HG03045 (cell line): ENCODE measurements around the gene FTO.

Source experiments
- ATAC-seq: cut with Tn5 transposase; IDR thresholded peaks from one replicate; pipeline ENCODE4 v1.9.1; 2021; ENCODE audit warnings: mild to moderate bottlenecking, moderate library complexity; ENCODE audit not compliant: unreplicated experiment

Gene FTO

DNA sequence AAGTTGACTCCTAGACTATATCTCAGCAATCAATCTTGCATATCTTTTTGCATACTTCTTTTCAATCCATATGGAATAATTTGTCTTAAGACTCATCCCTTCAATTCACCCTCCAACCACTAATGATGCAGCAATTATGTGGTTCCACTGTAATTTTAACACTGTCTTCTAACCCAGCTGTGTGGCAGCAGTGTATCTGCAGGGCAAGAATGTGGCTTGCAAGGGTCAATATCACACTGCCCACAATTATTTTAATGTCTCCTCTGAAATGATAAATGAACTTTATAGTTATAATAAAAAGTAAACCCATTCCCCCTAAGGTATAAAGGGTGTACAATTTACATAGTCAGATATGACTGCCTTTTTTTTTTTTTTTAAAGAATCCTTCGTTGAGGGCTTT is 48.6 kb downstream of the FTO start:
- ATAC-seq: no peak

DNA sequence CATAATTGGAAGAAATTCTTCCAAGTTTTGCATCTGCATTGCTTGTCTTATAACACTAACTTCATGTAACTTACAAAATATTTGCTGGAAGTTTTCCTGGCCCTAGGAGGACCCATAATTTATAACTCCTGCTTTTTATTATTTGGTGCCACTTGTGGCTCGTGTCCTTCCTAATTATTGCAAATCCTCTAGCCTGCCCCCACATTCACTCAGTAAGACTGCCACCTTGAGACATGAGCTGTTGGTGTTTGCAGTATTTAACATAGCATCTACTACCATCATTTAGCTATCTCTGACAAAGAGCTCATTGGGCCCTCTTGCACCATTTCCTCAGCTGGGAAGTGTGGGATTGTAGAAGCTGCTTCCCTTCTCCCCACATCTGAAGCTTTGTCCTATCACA is 49.5 kb downstream of the FTO start:
- no peak for ATAC-seq

DNA sequence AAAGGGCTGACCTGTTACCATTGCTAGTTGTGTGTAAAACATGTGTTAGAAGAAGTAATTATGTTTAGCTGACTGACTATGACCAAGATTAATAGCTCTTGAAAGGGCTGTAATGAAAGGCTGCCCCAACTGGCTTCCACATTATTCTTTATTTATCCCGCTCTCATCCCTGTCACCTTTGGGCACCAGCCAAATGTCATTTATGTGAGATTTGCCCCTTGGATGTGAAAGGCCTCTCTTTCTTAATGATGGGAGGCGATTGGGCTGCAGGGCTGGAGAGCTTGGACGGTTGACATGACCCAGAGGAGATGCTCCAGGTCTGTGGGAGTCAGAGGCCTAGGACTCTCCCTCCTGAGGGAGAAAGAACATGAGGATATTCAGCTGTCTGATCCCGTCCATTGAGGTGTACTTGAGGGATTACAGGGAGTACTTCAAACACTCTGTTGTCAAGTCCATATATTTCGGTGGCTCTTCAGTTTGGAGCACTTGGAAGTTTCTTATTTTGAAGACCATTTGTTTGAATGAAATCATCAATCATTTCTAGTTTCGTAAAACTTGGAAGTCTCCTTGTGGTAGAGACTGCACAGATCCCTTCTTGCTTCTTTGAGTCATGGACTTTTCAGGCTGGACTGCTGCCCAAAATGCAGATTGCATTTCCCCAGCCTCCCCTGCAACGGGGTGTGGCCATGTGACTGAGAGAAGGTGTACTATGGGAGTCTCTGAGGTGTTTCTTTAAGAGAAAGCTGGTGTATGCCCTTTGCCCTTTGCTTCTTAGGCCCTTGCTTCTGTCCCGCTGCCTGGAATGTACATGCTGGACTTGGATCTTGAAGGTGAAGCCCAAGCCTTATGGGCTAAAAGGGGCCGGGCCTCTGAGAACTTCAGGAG is 51.3 kb downstream of the FTO start:
- ATAC-seq: no peak

DNA sequence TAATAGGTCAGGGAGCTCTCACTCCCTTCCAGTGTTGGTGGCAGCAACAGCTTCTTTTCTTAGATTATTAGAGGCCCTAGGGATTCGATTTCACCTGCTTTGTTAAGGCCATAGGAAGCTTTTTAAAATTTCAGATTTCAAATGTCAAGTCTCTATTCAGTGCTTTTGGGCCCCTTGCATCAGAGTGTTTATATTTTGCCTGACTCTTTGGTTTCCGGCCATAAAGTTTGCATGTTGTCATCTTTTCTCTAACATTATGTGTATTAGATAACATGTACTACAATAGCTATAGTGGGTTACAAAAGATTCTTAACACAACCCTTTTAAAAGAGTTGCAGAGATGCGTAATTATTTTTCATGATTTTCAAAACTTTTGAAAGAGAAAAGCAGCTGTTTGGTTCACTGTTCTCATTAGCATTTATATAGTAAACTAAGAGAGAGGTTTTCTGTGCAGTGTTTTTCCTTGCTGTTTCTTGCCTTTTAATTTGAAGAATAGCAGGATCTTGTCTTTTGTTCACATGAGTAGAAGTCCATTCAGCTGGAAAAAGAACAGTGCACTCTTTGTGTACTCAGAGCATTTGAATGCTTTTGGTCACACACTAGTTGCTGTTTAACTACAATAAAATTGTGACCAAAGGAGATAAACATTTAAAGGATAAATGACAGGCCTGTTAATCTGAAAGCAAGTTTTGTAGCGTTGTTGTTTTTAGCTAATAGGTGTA is 52.5 kb downstream of the FTO start:
- no peak for ATAC-seq

DNA sequence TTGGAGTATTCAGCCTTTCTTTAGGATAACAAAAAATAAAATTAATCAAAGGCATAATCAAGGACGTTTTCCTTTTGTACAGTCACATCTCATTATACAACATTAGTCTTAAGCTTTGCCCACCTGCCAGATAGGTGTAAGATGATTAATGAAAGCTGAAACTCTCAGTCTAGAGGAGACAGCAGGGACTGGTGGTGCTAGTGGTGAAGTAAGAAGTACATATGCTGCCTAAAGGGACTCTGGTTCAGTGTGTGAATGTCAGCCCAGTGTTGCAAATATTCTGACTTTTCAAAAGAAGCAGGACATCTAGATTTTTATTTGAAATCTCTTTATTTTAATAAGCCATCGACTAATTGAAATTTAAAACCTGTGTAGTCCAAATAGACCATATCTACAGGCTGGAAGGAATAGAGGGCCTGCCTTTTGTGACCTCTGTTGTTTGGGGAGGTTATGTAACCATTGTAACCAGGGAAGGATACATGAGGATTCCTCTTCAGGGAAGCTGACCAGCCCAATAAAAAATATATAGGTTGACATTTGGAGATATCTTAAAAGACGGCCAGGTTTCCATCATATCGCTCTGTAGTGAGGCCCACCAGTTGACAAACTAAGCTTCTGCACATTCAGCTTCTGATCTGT is 54.1 kb downstream of the FTO start:
- ATAC-seq: no peak

DNA sequence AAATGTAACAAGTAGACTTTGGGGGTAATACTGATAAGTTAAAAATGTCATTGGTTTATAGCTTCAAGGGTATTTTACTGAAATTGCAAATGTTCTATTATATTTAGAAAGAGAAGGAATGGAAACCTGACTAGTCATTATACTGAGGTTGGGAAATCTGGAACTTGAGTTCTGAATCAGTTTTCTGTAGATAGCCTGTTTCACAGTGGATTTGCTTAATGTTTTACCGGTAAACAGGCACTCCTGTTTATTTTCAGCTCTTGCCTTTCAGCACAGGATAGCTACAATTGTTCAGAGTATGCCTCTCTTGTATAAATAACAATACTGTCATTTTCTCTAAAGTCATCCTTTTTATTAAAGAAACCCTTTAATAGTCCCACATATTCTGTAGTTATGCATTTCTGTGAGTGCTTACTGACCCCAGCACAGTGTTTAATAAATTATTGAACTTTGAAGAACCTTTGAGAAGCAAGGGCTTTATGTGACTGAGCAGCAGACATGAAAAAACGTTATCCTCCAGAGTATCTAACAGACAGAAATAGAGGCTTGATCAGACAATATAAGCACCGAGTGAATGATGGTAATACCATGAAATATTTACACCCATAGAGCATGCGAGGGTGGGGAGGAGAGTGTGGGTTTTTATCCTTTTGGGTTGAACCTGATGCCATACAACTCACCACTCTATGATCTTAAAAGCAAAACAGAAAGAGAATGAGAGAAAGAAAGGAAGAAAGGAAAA is 58.2 kb downstream of the FTO start:
- ATAC-seq: no peak

DNA sequence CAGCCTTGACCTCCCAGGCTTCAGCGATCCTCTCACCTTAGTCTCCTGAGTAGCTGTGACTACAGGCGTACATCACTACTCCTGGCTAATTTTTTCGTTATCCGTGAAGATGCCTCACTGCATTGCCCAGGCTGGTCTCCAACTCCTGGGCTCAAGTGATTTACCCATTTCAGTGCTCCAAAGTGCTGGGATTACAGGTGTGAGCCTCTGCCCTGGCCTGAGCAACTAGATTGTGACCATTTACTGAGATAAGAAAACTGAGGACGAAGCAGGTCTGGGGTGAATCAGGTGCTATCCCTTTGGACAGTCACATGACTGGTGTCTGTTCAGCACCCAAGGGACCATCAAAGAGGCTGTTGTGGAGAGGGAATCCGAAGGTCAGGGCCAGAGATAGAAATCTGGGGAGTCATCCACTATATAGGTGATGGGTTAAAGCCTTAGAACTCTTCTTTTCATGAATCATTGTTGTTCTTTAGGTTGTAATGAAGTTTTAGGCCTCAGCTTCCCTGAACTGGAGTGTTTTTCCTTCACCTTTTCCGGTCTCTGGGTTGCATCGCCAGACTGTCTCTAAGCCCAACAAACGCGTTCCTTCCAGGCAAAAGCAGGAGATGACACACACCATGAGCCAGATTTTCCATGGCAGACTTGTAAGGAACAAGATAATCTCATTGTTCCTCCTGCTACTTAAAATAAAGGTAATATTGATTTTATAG is 62.5 kb downstream of the FTO start:
- ATAC-seq: no peak

DNA sequence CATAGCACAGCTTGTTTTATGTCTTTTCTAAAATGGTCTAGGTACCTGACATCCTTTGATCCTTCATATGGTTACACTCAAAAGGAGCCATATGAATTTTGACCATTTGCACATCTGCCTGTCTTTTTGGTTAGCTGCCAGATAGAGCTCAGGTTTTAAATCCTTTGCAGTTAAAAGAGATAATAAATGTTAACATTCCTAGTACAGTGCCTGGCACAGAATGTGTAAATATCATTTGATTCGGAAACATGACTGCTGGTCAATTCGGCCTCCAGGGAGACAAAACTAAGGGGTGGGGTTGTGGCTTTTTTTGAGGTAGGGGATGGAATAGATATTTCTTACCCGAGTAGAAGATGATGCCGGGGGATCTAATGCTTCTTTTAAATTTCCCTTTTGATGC is 64.2 kb downstream of the FTO start:
- no peak for ATAC-seq

DNA sequence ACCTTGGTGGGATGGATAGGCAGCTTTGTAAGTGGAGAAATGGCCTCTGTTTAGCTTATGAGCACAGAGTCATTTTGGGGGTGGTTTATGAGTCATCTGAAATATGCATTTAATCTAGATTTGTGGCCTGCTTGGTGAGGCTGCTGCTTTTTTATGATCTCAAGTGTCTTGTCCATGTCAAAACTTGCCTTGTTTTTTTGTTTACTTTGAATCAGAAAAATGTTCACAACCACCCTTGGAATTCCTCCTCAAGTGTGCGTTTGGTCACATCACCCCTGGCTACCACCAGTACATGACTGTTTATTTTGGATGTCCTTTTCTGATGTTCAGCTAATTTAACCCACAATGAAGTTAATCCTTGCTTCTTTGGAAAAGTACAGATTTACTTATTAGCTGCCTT is 64.6 kb downstream of the FTO start:
- ATAC-seq: no peak

DNA sequence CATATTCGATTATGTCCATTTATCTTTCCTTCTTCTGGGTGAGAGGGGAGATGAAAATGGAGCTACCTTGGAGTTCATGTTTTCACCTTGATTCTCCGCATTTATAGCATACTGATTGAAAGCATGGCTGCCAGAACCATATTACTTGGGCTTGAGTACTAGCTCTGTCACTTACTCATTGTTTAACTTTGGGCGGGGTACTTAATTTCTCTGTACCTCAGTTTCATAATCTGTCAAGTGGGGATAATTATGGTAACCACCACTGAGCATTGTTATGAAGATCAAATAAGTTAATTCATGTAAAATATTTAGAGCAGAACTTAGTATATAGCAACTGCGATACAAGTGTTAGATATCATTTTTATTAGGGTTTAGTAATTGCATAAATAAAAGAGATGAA is 65.2 kb downstream of the FTO start:
- no peak for ATAC-seq

DNA sequence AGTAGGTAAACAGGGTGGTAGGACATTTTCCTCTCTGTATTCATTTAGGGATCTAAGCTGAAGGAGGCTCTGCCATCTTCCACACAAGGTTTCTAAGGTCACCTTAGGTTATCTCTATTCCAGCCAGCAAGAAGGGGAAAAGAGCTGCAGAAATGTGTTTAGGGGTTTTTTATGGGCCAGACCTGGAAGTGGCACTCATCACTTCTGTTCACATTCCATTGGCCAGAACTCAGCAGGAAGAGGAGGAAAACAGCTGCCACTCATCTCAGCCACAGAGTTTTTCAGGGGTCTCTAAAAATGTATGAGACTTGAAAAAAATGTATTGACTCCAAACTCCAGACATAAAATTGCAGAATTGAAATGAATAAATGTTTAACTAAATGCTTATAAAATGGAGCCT is 65.8 kb downstream of the FTO start:
- no peak for ATAC-seq

DNA sequence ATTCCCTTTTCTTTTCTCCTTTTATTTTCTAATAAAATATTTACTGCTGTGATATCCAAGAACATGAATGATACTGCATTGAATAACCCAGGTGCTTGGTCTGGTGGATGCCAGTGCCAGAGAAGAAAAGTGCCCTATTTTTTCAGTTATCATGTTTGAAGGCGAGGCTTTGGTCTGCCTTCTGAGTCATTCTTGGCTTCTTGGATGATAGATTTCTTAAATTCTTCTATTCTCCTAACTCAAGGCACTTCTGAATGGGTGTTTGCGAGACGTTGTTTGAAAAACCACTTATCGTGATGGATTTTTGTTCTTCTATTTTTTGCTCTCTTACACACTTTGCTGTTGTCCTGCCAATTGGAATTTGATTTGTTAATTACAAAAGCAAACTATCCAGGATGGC is 66.7 kb downstream of the FTO start:
- ATAC-seq: no peak

DNA sequence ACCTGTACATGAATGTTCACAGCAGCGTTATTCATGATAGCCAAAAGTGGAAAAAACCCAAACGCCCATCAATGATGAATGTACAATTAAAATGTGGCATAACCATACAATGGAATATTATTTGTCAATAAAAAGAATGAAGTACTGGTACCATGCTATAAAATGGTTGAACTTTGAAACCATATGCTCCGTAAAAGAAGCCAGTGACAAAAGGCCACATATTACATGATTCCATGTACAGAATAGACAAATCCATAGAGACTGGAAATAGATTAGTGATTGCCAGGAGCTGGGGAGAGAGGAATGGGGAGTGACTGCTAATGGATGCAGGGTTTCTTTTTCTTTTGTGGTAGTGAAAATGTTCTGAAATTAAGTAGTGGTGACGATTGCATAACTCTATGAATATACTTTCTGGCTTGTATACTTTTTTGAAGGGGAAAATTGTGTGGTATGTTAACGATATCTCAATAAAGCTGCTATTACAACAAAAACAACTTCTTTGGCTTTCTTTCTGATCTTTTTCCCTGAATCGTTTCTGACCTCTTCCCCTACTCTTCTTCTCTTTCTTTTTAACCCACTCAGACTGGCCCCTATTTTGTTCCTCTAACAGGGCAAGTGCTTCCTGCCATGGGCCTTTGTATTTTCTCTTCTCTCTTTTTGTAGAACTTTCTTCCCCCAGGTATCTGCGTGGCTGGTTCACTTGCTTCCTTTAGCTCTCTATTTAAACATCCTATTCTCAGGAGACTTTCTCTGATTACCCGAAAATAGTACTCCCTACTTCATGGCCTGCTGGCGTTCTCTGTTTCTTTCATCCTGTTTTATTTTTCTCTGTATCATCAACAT is 67.9 kb downstream of the FTO start:
- no peak for ATAC-seq

DNA sequence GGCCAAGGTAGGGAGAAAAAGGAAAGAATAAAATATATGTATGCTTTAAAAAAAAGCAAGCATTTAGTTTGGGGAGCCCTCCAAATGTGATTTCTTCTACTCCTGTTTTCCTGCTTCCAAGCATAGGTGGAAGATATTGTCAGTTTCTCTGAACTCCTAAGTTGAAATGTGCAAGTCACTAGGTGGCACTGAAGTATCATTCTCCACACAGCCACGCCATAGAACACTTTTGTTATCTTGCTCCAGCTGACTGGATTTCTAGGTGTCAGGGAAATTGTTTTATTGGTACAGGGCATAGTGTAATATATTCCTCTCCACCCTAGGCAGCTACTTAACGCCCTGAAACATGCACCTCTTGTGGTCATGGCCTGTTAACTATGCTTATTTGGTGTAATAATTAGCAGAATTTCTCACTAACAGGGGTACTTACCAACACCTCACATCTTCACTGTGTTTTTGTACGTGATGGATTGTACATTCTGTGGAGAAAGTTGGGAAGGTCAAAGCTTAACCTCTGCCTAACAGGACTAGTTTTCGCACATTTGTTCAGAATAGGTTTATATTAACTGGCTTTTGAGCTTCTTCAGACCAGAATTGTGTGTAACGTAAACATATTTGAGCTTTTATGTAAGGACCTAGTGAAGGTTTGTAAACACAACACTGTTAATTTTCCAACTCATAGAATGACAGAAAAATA is 69.3 kb downstream of the FTO start:
- no peak for ATAC-seq

DNA sequence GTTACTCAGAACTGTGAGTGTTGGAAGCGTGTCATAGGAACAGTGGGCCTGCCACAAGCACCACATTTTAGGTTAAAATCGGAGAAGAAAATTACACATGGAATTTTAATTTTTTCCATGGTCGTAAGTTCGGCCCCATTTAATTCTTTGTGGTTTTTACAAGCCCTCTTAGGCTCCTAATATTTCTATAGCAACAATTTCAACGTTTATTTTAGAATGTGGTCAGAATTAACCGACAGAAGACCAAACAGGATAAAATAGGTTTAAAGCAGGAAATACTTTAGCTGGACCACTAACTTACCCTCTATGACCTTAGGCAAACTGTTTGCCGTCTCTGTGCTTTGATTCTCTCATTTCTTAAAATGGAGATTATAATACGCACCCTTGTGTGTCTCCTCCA is 69.9 kb downstream of the FTO start:
- no peak for ATAC-seq

DNA sequence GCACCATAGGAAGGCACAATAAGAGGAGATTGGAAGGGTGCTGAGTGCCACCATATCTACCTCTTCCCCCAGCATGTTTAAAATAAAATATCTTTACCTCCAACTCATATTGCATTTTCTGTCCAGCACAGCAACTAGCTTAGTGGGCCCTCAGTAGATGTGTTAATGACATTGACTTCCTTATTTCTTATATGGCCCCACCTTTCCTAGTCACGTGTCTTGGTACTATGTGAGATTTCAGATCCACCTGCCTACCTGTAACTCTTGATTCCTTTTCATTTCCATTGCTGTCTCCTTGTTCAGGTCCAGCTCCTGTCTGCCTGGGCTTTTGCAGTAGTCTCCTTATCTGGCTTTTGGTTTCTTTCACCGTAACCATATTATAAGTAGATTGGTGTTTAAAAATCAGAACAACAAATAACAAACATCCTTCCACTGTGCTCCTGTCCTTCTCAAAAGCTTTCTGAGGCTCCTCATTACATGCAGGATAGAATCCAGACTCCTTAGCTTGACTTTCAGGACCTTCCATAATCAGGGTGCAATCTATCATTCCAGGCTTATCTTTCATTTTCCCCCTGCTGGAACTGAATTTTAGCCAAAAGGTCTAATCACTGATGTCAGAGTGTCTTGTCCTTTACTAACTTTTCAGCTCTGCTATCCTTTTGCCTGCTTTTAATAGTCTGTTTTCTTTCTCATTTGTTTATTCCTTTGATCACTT is 71.3 kb downstream of the FTO start:
- no peak for ATAC-seq

DNA sequence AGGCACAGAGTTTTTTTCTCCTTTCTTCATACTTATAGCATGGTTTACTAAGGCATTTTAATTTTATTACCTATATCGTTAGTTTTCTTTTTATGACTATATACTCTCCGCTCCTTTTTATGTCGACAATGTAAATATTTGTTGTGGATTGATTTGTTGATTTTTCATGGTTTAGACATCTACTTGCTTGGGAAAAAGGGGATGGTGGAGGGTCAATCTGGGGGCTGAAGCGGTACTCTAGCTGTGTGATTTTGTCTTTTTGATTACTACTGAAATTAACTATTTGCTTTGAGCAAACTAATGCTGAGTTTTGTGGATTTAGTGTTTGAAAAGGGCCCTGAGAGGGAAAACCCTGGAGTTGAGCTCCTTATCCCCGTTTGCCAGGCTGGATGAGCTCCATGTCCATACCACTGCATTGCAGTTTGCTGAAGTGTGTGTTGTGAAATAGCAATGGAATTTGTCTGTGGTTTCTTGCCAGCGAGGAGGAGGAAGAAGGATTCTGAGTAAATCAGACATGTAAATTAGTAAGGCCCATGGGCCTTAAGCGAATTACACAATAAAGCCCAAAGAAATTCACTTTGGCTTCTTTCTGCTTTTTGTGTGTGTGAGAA is 72.0 kb downstream of the FTO start:
- ATAC-seq: no peak

DNA sequence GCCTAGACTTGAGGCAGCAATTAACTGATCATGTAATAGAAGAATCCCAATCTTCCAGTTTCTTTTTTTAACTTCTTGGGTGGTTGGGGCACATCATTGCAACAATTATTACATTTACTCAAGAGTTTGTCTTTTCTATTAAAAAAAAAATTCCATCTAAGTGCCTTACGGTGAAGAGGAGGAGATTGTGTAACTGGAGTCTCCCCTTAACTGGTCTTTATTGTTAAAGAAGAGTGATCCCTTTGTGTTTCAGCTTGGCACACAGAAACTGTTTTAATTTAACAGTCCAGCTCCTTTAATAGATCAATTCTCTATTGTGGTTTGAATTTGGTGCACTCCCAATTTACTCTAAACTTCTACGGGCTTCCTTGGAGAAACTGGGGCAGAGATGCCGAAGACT is 75.2 kb downstream of the FTO start:
- no peak for ATAC-seq
